ENCODE measurements around the gene COQ2. TPM values are rescaled to one million over a fixed set of nuclear protein-coding genes. Genes with fewer than 3 reads are reported as not detected.
A peak's percentile ranks its signal among the peaks of the same experiment; 100 is the strongest.

The COQ2 gene
- total RNA-seq, 1 experiment from 2014 or later, result 27.8 TPM

- POLR2A ChIA-PET, result interaction anchor here (0.8 to 2.6 kb wide), 2 partner anchors 12 to 15 kb away, joined by 3 to 13 read pairs; partner anchors contain the start of gene COQ2
- intact Hi-C loops (cut with micrococcal nuclease), result no loop called here
- TF ChIP-seq, protein P1, sequence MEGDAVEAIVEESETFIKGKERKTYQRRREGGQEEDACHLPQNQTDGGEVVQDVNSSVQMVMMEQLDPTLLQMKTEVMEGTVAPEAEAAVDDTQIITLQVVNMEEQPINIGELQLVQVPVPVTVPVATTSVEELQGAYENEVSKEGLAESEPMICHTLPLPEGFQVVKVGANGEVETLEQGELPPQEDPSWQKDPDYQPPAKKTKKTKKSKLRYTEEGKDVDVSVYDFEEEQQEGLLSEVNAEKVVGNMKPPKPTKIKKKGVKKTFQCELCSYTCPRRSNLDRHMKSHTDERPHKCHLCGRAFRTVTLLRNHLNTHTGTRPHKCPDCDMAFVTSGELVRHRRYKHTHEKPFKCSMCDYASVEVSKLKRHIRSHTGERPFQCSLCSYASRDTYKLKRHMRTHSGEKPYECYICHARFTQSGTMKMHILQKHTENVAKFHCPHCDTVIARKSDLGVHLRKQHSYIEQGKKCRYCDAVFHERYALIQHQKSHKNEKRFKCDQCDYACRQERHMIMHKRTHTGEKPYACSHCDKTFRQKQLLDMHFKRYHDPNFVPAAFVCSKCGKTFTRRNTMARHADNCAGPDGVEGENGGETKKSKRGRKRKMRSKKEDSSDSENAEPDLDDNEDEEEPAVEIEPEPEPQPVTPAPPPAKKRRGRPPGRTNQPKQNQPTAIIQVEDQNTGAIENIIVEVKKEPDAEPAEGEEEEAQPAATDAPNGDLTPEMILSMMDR (IDR thresholded peaks at IDR 0.05; ENCODE audit: unreplicated experiment), result no peak
- Mint-ChIP-seq H3K4me1 (ENCODE audit: insufficient read depth, unreplicated experiment) (peaks cover 11% of the 10 kb centered on the region), H3K4me3 (ENCODE audit: unreplicated experiment) (no peak overlapping the region), H3K36me3 (ENCODE audit: insufficient read depth, unreplicated experiment) (peaks cover 28% of the 10 kb centered on the region), H3K27me3 (ENCODE audit: insufficient read depth, unreplicated experiment) (no peaks in the 10 kb centered on the region), H3K27ac (ENCODE audit: low read depth, unreplicated experiment) (peak overlapping the region; percentile 49), H3K9me3 (ENCODE audit: unreplicated experiment) (no peaks in the 10 kb centered on the region)
- BruUV-seq (replicated peaks), result no TSS peak
- CTCF ChIA-PET, result interaction anchor here (0.6 to 1.0 kb wide), 3 partner anchors 10 to 64 kb away, joined by 3 to 4 read pairs (median 4); no protein-coding TSS in a partner anchor
- no peak for DNase-seq (ENCODE audit: unreplicated experiment)
These were observed 16.1 kb downstream of the COQ2 start for GRCh38 chr4:83268491-83268890.

DNA sequence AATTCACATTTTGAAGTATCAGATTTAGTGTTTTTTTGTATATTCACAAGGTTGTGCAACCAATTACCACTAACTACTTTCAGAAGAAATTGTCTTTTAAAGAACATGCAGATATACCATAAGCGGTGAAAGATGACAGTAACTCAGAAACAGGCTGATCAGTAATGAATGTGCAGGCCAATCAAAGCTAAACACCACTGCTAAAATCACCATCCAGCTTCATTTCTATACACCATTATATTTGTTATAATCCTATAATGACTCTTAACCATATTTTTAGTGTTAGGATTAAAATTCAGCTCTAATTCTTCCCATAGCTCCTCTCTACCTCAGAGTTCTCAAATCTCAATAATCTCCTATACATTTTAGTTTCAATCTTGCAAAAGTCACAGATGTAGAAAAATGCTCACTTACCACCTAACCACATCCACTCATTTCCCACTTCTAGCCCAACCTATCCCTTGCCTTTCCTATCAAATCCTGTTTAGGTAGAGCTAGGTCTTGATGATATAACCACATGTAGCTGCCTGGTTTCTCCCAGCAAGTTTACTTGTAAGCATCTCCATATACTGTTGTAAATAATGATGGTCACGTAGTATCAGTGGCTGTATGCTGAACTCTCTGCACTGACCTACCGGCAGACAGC, 16.6 kb downstream of the COQ2 start:
- POLR2A ChIA-PET, result interaction anchor here (0.7 to 2.6 kb wide), 4 partner anchors 11 to 201 kb away, joined by 3 to 13 read pairs (median 3); partner anchors contain the start of gene COQ2
- intact Hi-C loops (cut with micrococcal nuclease), result no loop called here
- peak overlapping the region; percentile 49 for H3K27ac Mint-ChIP-seq (ENCODE audit: low read depth, unreplicated experiment)

GRCh38 chr4:83267121-83267829, 17.3 kb downstream of the COQ2 start:
- Mint-ChIP-seq H3K27ac (ENCODE audit: low read depth, unreplicated experiment) (peak overlapping the region; percentile 49), H3K4me3 (ENCODE audit: unreplicated experiment) (no peak overlapping the region), H3K4me1 (ENCODE audit: insufficient read depth, unreplicated experiment) (peaks cover 11% of the 10 kb centered on the region), H3K27me3 (ENCODE audit: insufficient read depth, unreplicated experiment) (no peaks in the 10 kb centered on the region), H3K36me3 (ENCODE audit: insufficient read depth, unreplicated experiment) (peaks cover 27% of the 10 kb centered on the region), H3K9me3 (ENCODE audit: unreplicated experiment) (no peaks in the 10 kb centered on the region)
- BruUV-seq (replicated peaks), result no TSS peak
- intact Hi-C loops (cut with micrococcal nuclease), result no loop called here
- ChIA-PET CTCF (interaction anchor here (0.6 to 2.6 kb wide), 7 partner anchors 13 to 193 kb away, joined by 4 to 18 read pairs (median 5); partner anchors contain the start of gene COQ2), POLR2A (interaction anchor here (0.6 to 2.6 kb wide), 7 partner anchors 11 to 847 kb away, joined by 3 to 13 read pairs (median 3); partner anchors contain the start of genes COPS4 and COQ2)
- TF ChIP-seq, protein P1 (IDR thresholded peaks at IDR 0.05; ENCODE audit: unreplicated experiment), result no peak
- DNase-seq (ENCODE audit: unreplicated experiment), result peak; percentile 96

More for the DNA sequence above, 16.6 kb downstream of the COQ2 start:
- CTCF ChIA-PET, result interaction anchor here (0.6 to 2.6 kb wide), 6 partner anchors 11 to 193 kb away, joined by 3 to 18 read pairs (median 4); no protein-coding TSS in a partner anchor
- Mint-ChIP-seq H3K4me3 (ENCODE audit: unreplicated experiment) (no peak overlapping the region), H3K27me3 (ENCODE audit: insufficient read depth, unreplicated experiment) (no peaks in the 10 kb centered on the region), H3K9me3 (ENCODE audit: unreplicated experiment) (no peaks in the 10 kb centered on the region), H3K36me3 (ENCODE audit: insufficient read depth, unreplicated experiment) (peaks cover 27% of the 10 kb centered on the region), H3K4me1 (ENCODE audit: insufficient read depth, unreplicated experiment) (peaks cover 11% of the 10 kb centered on the region)
- no TSS peak for BruUV-seq (replicated peaks)
- DNase-seq (ENCODE audit: unreplicated experiment), result no peak
- TF ChIP-seq, protein P1 (IDR thresholded peaks at IDR 0.05; ENCODE audit: unreplicated experiment), result no peak

- no peak overlapping the region for H3K4me3 Mint-ChIP-seq (ENCODE audit: unreplicated experiment)
- ChIA-PET POLR2A (interaction anchor here (0.6 to 2.6 kb wide), 6 partner anchors 10 to 846 kb away, joined by 3 to 13 read pairs (median 4); partner anchors contain the start of genes COPS4 and COQ2), CTCF (interaction anchor here (0.6 to 2.6 kb wide), 6 partner anchors 14 to 801 kb away, joined by 3 to 18 read pairs (median 6); partner anchors contain the start of gene COQ2)
- peaks cover 30% of the 10 kb centered on the region for H3K36me3 Mint-ChIP-seq (ENCODE audit: insufficient read depth, unreplicated experiment)
- H3K27me3 Mint-ChIP-seq (ENCODE audit: insufficient read depth, unreplicated experiment), result no peaks in the 10 kb centered on the region
- peaks cover 11% of the 10 kb centered on the region for H3K4me1 Mint-ChIP-seq (ENCODE audit: insufficient read depth, unreplicated experiment)
- peak overlapping the region; percentile 35 for H3K27ac Mint-ChIP-seq (ENCODE audit: low read depth, unreplicated experiment)
- TF ChIP-seq, protein P1 (IDR thresholded peaks at IDR 0.05; ENCODE audit: unreplicated experiment), result no peak
- H3K9me3 Mint-ChIP-seq (ENCODE audit: unreplicated experiment), result no peaks in the 10 kb centered on the region
- no peak for DNase-seq (ENCODE audit: unreplicated experiment)
- intact Hi-C loops (cut with micrococcal nuclease), result no loop called here
- no TSS peak for BruUV-seq (replicated peaks)
These were observed 17.9 kb downstream of the COQ2 start for GRCh38 chr4:83266689-83267088.
